ENCODE data around the gene PCOLCE2.
A peak's percentile ranks its signal among the peaks of the same experiment; 100 is the strongest.

Gene PCOLCE2

DNA sequence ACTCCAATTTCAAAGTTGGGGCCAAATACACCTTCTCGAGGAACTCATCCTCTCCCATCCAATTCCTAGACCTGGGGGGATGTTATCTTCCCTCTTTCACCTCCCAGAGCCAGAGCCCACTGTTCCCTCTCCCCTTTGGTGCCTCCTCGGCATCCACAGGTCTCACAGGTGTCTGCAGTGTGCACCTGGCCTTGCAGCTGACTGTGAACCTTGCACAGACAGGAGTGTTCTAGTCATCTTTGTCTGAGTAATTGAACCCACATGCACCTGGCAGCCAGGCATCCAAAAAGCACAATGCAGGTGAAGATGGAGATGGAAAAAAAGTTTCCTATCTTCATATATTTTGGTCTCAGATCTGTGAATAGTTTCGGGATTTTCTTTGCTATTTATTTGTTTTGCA, 30.8 kb downstream of the PCOLCE2 start:
- H3K4me3 ChIP-seq (ENCODE audit: control insufficient read depth, low read depth, low read length): no peak overlapping the region
- DNase-seq (ENCODE audit: low read depth): no peak
- TF ChIP-seq, protein P1, sequence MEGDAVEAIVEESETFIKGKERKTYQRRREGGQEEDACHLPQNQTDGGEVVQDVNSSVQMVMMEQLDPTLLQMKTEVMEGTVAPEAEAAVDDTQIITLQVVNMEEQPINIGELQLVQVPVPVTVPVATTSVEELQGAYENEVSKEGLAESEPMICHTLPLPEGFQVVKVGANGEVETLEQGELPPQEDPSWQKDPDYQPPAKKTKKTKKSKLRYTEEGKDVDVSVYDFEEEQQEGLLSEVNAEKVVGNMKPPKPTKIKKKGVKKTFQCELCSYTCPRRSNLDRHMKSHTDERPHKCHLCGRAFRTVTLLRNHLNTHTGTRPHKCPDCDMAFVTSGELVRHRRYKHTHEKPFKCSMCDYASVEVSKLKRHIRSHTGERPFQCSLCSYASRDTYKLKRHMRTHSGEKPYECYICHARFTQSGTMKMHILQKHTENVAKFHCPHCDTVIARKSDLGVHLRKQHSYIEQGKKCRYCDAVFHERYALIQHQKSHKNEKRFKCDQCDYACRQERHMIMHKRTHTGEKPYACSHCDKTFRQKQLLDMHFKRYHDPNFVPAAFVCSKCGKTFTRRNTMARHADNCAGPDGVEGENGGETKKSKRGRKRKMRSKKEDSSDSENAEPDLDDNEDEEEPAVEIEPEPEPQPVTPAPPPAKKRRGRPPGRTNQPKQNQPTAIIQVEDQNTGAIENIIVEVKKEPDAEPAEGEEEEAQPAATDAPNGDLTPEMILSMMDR (IDR thresholded peaks at IDR 0.05; ENCODE audit: control insufficient read depth, insufficient read depth, low read depth, low read length, missing control alignments): no peak

DNA sequence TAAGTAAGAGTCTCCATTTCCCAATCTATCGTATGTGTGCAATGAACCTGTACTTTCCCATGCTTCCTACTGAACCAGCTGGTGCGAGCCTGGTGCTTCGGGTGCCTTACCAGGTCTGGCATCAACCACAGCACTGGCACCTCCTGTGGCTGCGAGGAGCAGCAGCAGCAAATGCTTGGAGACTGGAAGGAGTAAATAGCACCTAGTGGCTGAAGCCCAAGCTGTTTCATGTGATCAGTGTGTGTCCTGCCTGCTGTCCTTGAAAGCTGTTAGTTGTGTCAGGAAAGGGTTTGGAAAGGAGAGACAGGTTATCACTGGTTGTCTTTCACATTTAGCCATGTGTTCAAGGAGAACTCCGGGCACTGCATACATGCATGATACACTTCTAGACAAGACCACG, 31.8 kb downstream of the PCOLCE2 start:
- TF ChIP-seq, protein P1 (IDR thresholded peaks at IDR 0.05; ENCODE audit: control insufficient read depth, insufficient read depth, low read depth, low read length, missing control alignments): peak; percentile 5
- no peak for DNase-seq (ENCODE audit: low read depth)
- no peak overlapping the region for H3K4me3 ChIP-seq (ENCODE audit: control insufficient read depth, low read depth, low read length)

DNA sequence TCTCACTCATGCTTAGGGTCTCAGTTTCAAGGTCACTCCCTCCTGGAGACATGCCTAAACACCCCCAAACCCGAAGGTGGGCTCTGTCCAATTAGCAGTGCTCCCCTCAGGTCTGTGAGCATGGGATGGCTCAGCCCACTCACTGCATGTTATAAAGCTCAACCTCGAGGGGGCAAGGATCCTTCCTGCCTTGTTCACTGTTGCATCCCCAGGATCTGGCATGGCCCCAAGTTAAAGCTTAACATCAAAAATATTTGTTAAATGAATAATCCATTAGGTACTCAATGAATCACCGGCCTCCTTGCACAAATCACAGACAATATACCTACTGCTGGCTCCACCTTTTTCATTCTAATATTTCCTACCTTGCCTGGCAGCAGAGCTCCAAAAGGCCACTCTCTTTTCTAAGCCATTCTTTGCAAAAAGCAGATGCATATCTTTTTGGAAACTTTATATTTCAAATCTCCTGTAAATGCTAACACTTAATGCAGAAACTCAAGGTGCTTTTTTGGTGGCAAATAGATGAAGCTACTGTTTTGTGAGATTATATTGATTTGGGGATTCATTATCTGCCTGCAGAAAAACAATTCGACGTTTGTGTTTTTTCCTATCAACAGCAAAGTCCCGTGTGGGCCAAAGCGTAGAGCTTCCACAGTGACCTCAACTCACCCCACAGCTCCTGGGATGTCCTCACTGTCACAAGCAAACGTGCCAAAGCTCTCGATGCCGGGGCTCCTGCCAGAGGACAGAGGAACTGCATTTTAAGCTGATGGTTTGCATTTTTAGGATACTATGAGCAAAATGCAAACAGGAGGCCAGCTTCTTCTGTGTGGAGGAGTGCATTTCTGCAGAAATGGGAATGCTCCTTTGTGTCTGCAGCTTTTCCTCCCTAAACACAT, 35.4 kb downstream of the PCOLCE2 start:
- DNase-seq (ENCODE audit: low read depth): no peak
- H3K4me3 ChIP-seq (ENCODE audit: control insufficient read depth, low read depth, low read length): no peak overlapping the region
- TF ChIP-seq, protein P1 (IDR thresholded peaks at IDR 0.05; ENCODE audit: control insufficient read depth, insufficient read depth, low read depth, low read length, missing control alignments): no peak

DNA sequence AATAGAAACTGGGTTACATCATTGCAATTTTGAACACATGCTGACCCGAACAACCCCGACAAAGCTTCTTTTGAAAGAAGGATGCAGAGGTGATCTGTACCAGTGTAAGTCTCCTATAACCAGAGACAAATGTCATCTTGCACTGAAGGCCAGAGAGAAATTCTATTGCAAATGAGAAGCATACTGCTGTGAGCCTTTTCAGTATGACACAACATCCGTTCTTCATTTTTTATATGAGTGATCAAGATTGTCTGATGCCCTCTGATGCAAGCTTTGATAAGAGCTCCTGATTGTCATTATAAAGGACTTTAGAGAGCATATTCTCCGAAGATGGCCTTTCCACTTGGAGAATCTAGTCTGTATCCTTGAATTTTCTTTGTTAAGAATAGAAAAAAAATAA, 36.9 kb downstream of the PCOLCE2 start:
- no peak for DNase-seq (ENCODE audit: low read depth)
- TF ChIP-seq, protein P1 (IDR thresholded peaks at IDR 0.05; ENCODE audit: control insufficient read depth, insufficient read depth, low read depth, low read length, missing control alignments): no peak

DNA sequence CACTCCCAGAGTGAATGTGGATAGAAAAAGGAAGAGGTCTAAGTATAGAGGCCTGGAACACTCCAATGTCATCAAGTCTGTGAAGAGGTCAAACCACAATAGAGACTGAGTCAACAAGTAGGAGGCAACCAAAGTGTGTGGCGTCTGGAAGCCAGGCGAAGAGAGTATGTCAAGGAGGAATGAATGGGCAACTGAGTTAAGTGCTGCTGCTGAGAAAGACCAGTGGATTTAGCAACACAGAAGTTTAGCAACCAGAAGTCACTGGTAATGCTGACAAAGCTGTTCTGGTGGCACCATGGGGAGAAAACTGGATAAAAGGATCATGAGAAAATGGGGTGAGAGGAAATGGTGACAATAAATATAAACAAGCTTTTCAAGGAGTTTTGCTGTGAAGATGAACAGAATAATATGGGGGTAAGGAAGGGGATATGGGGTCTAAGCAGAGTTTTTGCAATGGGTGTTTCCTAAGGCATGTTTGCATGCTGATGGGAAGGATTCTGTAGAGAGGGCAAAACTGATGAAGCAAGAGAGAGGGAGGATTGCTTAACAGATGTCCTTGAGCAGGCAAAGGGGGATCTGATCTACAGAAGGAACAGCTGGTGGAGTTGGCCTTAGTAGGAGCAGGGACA, 38.4 kb downstream of the PCOLCE2 start:
- no peak overlapping the region for H3K4me3 ChIP-seq (ENCODE audit: control insufficient read depth, low read depth, low read length)
- TF ChIP-seq, protein P1 (IDR thresholded peaks at IDR 0.05; ENCODE audit: control insufficient read depth, insufficient read depth, low read depth, low read length, missing control alignments): no peak
- DNase-seq (ENCODE audit: low read depth): peak; percentile 87

More for the DNA sequence above, 36.9 kb downstream of the PCOLCE2 start:
- H3K4me3 ChIP-seq (ENCODE audit: control insufficient read depth, low read depth, low read length): no peak overlapping the region

DNA sequence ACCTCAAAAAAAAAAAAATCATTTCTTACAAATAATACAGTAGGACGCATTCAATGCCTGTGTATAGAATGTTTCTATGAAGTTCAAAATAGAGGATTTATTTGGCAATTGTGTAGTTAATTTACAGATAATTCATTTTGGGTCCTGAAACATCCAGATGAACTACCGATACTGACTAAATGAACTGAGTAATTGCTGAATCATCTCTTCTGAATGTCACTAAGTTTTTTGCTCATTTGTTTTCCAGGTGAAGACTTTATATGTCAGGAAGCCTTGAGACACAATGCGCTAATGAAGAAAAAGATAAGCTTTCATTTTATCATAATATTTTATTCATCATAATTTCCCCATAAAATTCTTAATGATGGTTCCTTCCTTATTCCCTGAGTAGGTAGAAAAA, 39.7 kb downstream of the PCOLCE2 start:
- TF ChIP-seq, protein P1 (IDR thresholded peaks at IDR 0.05; ENCODE audit: control insufficient read depth, insufficient read depth, low read depth, low read length, missing control alignments): no peak
- no peak for DNase-seq (ENCODE audit: low read depth)
- H3K4me3 ChIP-seq (ENCODE audit: control insufficient read depth, low read depth, low read length): no peak overlapping the region

Data from AG09309 (cell line).